HL-60 (cell line): Measurements from ENCODE around the gene MEX3A.

Experiments used
- DNase-seq, 2 experiments: peaks; one replicate each; pipeline ENCODE4 v3.0.0-alpha.2; 2010 to 2020; ENCODE audit warnings: low read depth in 1 of 2, low spot score in 1 of 2
- H3K27ac ChIP-seq: fragments of 250-450 bp; sonication (Bioruptor Pico); replicated peaks from 2 replicates; pipeline ENCODE4 v1.5.1; 2020; ENCODE audit warnings: mild to moderate bottlenecking, moderate library complexity
- H3K27me3 ChIP-seq: fragments of 250-450 bp; sonication (Bioruptor Pico); 2 replicates; pipeline ENCODE4 v1.5.1; 2021; ENCODE audit warnings: mild to moderate bottlenecking, moderate library complexity; ENCODE audit not compliant: insufficient read depth, poor library complexity, severe bottlenecking
- H3K4me3 ChIP-seq: replicated peaks from 2 replicates; pipeline ENCODE4 v1.5.1; 2011; ENCODE audit warnings: mild to moderate bottlenecking, control low read depth, low read length; ENCODE audit not compliant: insufficient read depth
- GABPA ChIP-seq: IDR thresholded peaks from 2 replicates; pipeline ENCODE4 v1.6.1; 2012; ENCODE audit warnings: low read depth
- POLR2AphosphoS5 ChIP-seq: IDR thresholded peaks from 2 replicates; pipeline ENCODE4 v1.6.1; 2012; ENCODE audit warnings: low read depth
- REST ChIP-seq: IDR thresholded peaks from 2 replicates; pipeline ENCODE4 v1.6.1; 2012; ENCODE audit warnings: low read depth; ENCODE audit not compliant: insufficient replicate concordance
- SPI1 ChIP-seq: IDR thresholded peaks from 2 replicates; pipeline ENCODE4 v1.6.1; 2012; ENCODE audit warnings: low read depth, mild to moderate bottlenecking, borderline replicate concordance
- TF ChIP-seq, protein P1 (sequence below): IDR thresholded peaks from one replicate; pipeline ENCODE4 v1.5.1; 2011; ENCODE audit warnings: low read length, control low read depth, inconsistent platforms; ENCODE audit not compliant: insufficient read depth

The MEX3A gene

DNA sequence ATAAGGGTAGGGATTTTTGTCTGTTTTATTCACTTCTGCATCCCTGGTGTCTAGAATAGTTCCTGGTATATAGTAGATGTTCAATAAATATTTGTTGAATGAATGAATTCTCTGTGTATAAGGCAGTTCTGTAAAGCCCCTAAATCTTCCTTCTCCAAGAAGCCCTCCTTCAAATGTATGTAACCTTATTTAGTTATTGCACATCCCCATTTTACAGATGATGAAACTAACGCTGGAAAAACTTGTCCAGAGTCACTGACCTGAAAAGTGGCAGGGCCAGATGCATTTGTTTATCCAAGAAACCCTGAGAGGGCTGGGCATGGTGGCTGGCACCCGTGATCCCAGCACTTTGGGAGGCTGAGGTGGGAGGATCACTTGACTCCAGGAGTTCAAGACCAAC lies 28.0 kb upstream of the MEX3A start:
- Histone ChIP-seq H3K27ac (no peak overlapping the region), H3K4me3 (no peak overlapping the region), H3K27me3 (no peaks in the 10 kb centered on the region)
- no peak for TF ChIP-seq SPI1
- TF ChIP-seq, protein P1, sequence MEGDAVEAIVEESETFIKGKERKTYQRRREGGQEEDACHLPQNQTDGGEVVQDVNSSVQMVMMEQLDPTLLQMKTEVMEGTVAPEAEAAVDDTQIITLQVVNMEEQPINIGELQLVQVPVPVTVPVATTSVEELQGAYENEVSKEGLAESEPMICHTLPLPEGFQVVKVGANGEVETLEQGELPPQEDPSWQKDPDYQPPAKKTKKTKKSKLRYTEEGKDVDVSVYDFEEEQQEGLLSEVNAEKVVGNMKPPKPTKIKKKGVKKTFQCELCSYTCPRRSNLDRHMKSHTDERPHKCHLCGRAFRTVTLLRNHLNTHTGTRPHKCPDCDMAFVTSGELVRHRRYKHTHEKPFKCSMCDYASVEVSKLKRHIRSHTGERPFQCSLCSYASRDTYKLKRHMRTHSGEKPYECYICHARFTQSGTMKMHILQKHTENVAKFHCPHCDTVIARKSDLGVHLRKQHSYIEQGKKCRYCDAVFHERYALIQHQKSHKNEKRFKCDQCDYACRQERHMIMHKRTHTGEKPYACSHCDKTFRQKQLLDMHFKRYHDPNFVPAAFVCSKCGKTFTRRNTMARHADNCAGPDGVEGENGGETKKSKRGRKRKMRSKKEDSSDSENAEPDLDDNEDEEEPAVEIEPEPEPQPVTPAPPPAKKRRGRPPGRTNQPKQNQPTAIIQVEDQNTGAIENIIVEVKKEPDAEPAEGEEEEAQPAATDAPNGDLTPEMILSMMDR, result no peak
- TF ChIP-seq REST, result no peak
- no peak for TF ChIP-seq POLR2AphosphoS5
- TF ChIP-seq GABPA, result no peak
- DNase-seq, result no peak

GRCh38 chr1:156108664-156109241 lies 26.5 kb upstream of the MEX3A start:
- no peak overlapping the region for H3K4me3 ChIP-seq
- no peaks in the 10 kb centered on the region for H3K27me3 ChIP-seq
- no peak for DNase-seq
- H3K27ac ChIP-seq, result no peak overlapping the region
- no peak for TF ChIP-seq POLR2AphosphoS5

DNA sequence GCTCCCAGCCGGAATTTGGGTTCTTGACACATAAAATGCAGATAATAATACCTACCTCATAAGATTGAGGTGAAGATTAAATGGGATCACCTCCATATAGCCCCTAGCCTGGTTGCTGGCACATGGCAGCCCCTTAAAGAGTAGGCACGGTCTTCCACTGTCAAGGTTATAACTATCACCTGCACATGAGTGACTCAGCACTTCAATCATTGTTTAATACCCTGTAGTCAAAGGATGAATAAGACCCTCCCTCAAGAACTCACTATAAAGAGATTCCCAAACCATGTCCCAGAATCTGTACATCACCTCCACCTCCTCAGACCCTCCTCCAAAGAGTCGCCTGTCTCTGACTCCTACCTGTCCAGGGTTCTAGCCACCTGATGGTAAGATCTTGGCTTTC lies 25.8 kb upstream of the MEX3A start:
- no peak for DNase-seq
- TF ChIP-seq, protein P1, result no peak
- no peak for TF ChIP-seq SPI1
- TF ChIP-seq REST, result no peak
- no peak for TF ChIP-seq POLR2AphosphoS5
- TF ChIP-seq GABPA, result no peak

GRCh38 chr1:156106624-156107488 lies 24.6 kb upstream of the MEX3A start:
- Histone ChIP-seq H3K27ac (no peak overlapping the region), H3K4me3 (no peak overlapping the region)
- no peak for DNase-seq

More for the DNA sequence above, 25.8 kb upstream of the MEX3A start:
- Histone ChIP-seq H3K27me3 (no peaks in the 10 kb centered on the region), H3K4me3 (no peak overlapping the region), H3K27ac (no peak overlapping the region)

More at GRCh38 chr1:156106624-156107488, 24.6 kb upstream of the MEX3A start:
- TF ChIP-seq GABPA (no peak), SPI1 (no peak), REST (no peak), POLR2AphosphoS5 (no peak)
- TF ChIP-seq, protein P1, result no peak
- H3K27me3 ChIP-seq, result no peaks in the 10 kb centered on the region
